ENCODE results near the gene FBXL7. TPM values are rescaled to one million over a fixed set of nuclear protein-coding genes. Genes with fewer than 3 reads are reported as not detected.

The FBXL7 gene
- polyA plus RNA-seq, 1 donor from 2014 or later = 0.24 TPM

GRCh38 chr5:15700373-15700772, 200.4 kb downstream of the FBXL7 start:
- H3K9ac ChIP-seq (ENCODE audit: low read length) = no peak overlapping the region
- H3F3A ChIP-seq (ENCODE audit: insufficient read depth, low read length, poor library complexity, severe bottlenecking) = no peaks in the 10 kb centered on the region
- no peak overlapping the region for H3K27ac ChIP-seq (ENCODE audit: low read length)
- no peaks in the 10 kb centered on the region for H3K27me3 ChIP-seq (ENCODE audit: insufficient read depth, low read depth, low read length)
- no peak overlapping the region for H3K4me2 ChIP-seq (ENCODE audit: low read length)
- H3K79me2 ChIP-seq (replicated peaks; ENCODE audit: insufficient read depth, low read length) = no peaks in the 10 kb centered on the region
- H4K20me1 ChIP-seq (ENCODE audit: insufficient read depth) = no peaks in the 10 kb centered on the region
- TF ChIP-seq CTCF (IDR thresholded peaks at IDR 0.05; ENCODE audit: poor library complexity, severe bottlenecking) (no peak), MXI1 (conservative IDR thresholded peaks at IDR 0.05; ENCODE audit: poor library complexity, severe bottlenecking) (no peak), SMC3 (conservative IDR thresholded peaks at IDR 0.05; ENCODE audit: poor library complexity) (no peak), TAF1 (IDR thresholded peaks at IDR 0.05; ENCODE audit: low read depth) (no peak), POLR2AphosphoS5 (IDR thresholded peaks at IDR 0.05) (no peak), REST (IDR thresholded peaks at IDR 0.05; ENCODE audit: borderline replicate concordance) (no peak), EP300 (conservative IDR thresholded peaks at IDR 0.05; ENCODE audit: poor library complexity, severe bottlenecking) (no peak), RAD21 (conservative IDR thresholded peaks at IDR 0.05) (no peak), EZH2 (IDR thresholded peaks at IDR 0.05; ENCODE audit: borderline replicate concordance, insufficient read depth, low read length, poor library complexity, severe bottlenecking) (no peak)
- no peaks in the 10 kb centered on the region for H3K36me3 ChIP-seq (ENCODE audit: insufficient read depth, low read length)
- H3K4me3 ChIP-seq (ENCODE audit: low read length) = no peak overlapping the region
- H3K9me3 ChIP-seq (ENCODE audit: low read length) = no peaks in the 10 kb centered on the region
- H2AFZ ChIP-seq (ENCODE audit: low read depth, low read length) = no peak overlapping the region
- H3K9me2 ChIP-seq (ENCODE audit: insufficient read depth, low read length) = no peaks in the 10 kb centered on the region

- H2AFZ ChIP-seq (ENCODE audit: low read depth, low read length) = no peak overlapping the region
- no peak overlapping the region for H3K4me2 ChIP-seq (ENCODE audit: low read length)
Measured at GRCh38 chr5:15702102-15702501, 202.1 kb downstream of the FBXL7 start.

More at GRCh38 chr5:15702102-15702501, 202.1 kb downstream of the FBXL7 start:
- Histone ChIP-seq H3K9me3 (ENCODE audit: low read length) (no peaks in the 10 kb centered on the region), H3K36me3 (ENCODE audit: insufficient read depth, low read length) (no peaks in the 10 kb centered on the region), H3K27me3 (ENCODE audit: insufficient read depth, low read depth, low read length) (no peaks in the 10 kb centered on the region), H3K9ac (ENCODE audit: low read length) (no peak overlapping the region), H4K20me1 (ENCODE audit: insufficient read depth) (no peaks in the 10 kb centered on the region), H3K4me3 (ENCODE audit: low read length) (no peak overlapping the region), H3K27ac (ENCODE audit: low read length) (no peak overlapping the region), H3K9me2 (ENCODE audit: insufficient read depth, low read length) (no peaks in the 10 kb centered on the region), H3F3A (ENCODE audit: insufficient read depth, low read length, poor library complexity, severe bottlenecking) (no peaks in the 10 kb centered on the region), H3K79me2 (replicated peaks; ENCODE audit: insufficient read depth, low read length) (no peaks in the 10 kb centered on the region)
- TF ChIP-seq SMC3 (conservative IDR thresholded peaks at IDR 0.05; ENCODE audit: poor library complexity) (no peak), REST (IDR thresholded peaks at IDR 0.05; ENCODE audit: borderline replicate concordance) (no peak), MXI1 (conservative IDR thresholded peaks at IDR 0.05; ENCODE audit: poor library complexity, severe bottlenecking) (no peak), TAF1 (IDR thresholded peaks at IDR 0.05; ENCODE audit: low read depth) (no peak), CTCF (IDR thresholded peaks at IDR 0.05; ENCODE audit: poor library complexity, severe bottlenecking) (no peak), POLR2AphosphoS5 (IDR thresholded peaks at IDR 0.05) (no peak), RAD21 (conservative IDR thresholded peaks at IDR 0.05) (no peak), EZH2 (IDR thresholded peaks at IDR 0.05; ENCODE audit: borderline replicate concordance, insufficient read depth, low read length, poor library complexity, severe bottlenecking) (no peak), EP300 (conservative IDR thresholded peaks at IDR 0.05; ENCODE audit: poor library complexity, severe bottlenecking) (no peak)
